OCI-LY7 (cell line): ENCODE measurements around the gene HBG2. TPM values are rescaled to one million over a fixed set of nuclear protein-coding genes. Genes with fewer than 3 reads are reported as not detected.

ENCODE experiments used
- BruUV-seq: library from RNA; stranded (reverse); fragments of 400-500 nt; replicated peaks from 2 replicates; lab custom pipeline; 2021; lab: Mats Ljungman, UMichigan
- CTCF ChIA-PET: fragments of 300-600 bp; sonication (Branson Sonifier 250); formaldehyde crosslinking; loops from one replicate; lab custom pipeline; 2022; ENCODE audit warnings: antibody characterized with exemption; ENCODE audit not compliant: unreplicated experiment; lab: Charles Lee
- POLR2A ChIA-PET: fragments of 300-600 bp; sonication (Branson Sonifier 250); formaldehyde crosslinking; loops from one replicate; lab custom pipeline; 2022; ENCODE audit warnings: antibody characterized with exemption; lab: Charles Lee
- DNase-seq: peaks from one replicate; pipeline ENCODE4 v3.0.0-alpha.2; 2015; ENCODE audit warnings: low spot score
- H2AFZ ChIP-seq: fragments of 200-600 bp; sonication (generic), shearing (Covaris generic); 2 replicates; pipeline ENCODE4 v1.6.1; 2014; ENCODE audit warnings: mild to moderate bottlenecking, antibody characterized with exemption, low read length, moderate library complexity
- H3K27ac ChIP-seq: fragments of 200-600 bp; sonication (generic); 2 replicates; pipeline ENCODE4 v1.5.1; 2014; ENCODE audit warnings: mixed run types, low read depth, mild to moderate bottlenecking, moderate library complexity, low read length, inconsistent platforms; ENCODE audit not compliant: poor library complexity, severe bottlenecking
- H3K36me3 ChIP-seq: fragments of 200-600 bp; sonication (generic); 2 replicates; pipeline ENCODE4 v1.6.1; 2014; ENCODE audit warnings: mild to moderate bottlenecking, antibody characterized with exemption, low read length, moderate library complexity, mixed read lengths; ENCODE audit not compliant: insufficient read depth
- H3K4me1 ChIP-seq: fragments of 200-600 bp; sonication (generic); 2 replicates; pipeline ENCODE4 v1.5.1; 2014; ENCODE audit warnings: mild to moderate bottlenecking, low read length; ENCODE audit not compliant: insufficient read depth, poor library complexity, severe bottlenecking
- H3K4me2 ChIP-seq: fragments of 200-600 bp; sonication (generic); 2 replicates; pipeline ENCODE4 v1.6.1; 2014; ENCODE audit warnings: mild to moderate bottlenecking, low read length
- H3K4me3 ChIP-seq: fragments of 200-600 bp; sonication (generic); 2 replicates; pipeline ENCODE4 v1.5.1; 2014; ENCODE audit warnings: mild to moderate bottlenecking, low read depth, low read length; ENCODE audit not compliant: poor library complexity, severe bottlenecking
- H3K79me2 ChIP-seq: fragments of 200-600 bp; sonication (generic); 2 replicates; pipeline ENCODE4 v1.6.1; 2016; ENCODE audit warnings: low read depth, mild to moderate bottlenecking, low read length, moderate library complexity, mixed read lengths; ENCODE audit not compliant: insufficient read depth
- H3K9me2 ChIP-seq: fragments of 200-600 bp; sonication (generic); 2 replicates; pipeline ENCODE4 v1.6.1; 2016; ENCODE audit warnings: mild to moderate bottlenecking, low read length, mixed read lengths; ENCODE audit not compliant: insufficient read depth
- H3K9me3 ChIP-seq: fragments of 200-600 bp; sonication (generic); 2 replicates; pipeline ENCODE4 v1.6.1; 2014; ENCODE audit warnings: mild to moderate bottlenecking, mixed run types, low read length, mixed read lengths
- H4K20me1 ChIP-seq: fragments of 200-600 bp; sonication (generic); 2 replicates; pipeline ENCODE4 v1.6.1; 2014; ENCODE audit warnings: mild to moderate bottlenecking, antibody characterized with exemption, low read length, moderate library complexity, mixed read lengths; ENCODE audit not compliant: insufficient read depth
- EZH2phosphoT487 ChIP-seq: fragments of 200-600 bp; sonication (generic); IDR thresholded peaks from 2 replicates; pipeline ENCODE4 v1.6.1; 2018; ENCODE audit warnings: low read depth, borderline replicate concordance, mild to moderate bottlenecking, mixed run types, antibody characterized with exemption, low read length, moderate library complexity, mixed read lengths
- intact Hi-C: fragments of 100-400 bp; cut with micrococcal nuclease; formaldehyde crosslinking; loops from one replicate; pipeline ENCODE4 v1.10.0; 2022; ENCODE audit not compliant: unreplicated experiment
- total RNA-seq, 2 experiments: library from RNA; depleted of rRNA in 1 of 2; stranded (reverse); fragments of >200 nt in 1 of 2; shearing (Covaris generic) in 1 of 2; gene quantifications; 2 replicates each; pipeline ENCODE4 v1.2.3, GENCODE V29; 2014 to 2022
- TF ChIP-seq, protein P1 (sequence below): fragments of 200-600 bp; sonication (generic); conservative IDR thresholded peaks from 2 replicates; pipeline ENCODE4 v1.5.1; 2014; ENCODE audit warnings: mild to moderate bottlenecking, antibody characterized with exemption, low read length, moderate library complexity, mixed read lengths

Gene HBG2
- total RNA-seq, 2 experiments from 2014 or later: not detected

DNA sequence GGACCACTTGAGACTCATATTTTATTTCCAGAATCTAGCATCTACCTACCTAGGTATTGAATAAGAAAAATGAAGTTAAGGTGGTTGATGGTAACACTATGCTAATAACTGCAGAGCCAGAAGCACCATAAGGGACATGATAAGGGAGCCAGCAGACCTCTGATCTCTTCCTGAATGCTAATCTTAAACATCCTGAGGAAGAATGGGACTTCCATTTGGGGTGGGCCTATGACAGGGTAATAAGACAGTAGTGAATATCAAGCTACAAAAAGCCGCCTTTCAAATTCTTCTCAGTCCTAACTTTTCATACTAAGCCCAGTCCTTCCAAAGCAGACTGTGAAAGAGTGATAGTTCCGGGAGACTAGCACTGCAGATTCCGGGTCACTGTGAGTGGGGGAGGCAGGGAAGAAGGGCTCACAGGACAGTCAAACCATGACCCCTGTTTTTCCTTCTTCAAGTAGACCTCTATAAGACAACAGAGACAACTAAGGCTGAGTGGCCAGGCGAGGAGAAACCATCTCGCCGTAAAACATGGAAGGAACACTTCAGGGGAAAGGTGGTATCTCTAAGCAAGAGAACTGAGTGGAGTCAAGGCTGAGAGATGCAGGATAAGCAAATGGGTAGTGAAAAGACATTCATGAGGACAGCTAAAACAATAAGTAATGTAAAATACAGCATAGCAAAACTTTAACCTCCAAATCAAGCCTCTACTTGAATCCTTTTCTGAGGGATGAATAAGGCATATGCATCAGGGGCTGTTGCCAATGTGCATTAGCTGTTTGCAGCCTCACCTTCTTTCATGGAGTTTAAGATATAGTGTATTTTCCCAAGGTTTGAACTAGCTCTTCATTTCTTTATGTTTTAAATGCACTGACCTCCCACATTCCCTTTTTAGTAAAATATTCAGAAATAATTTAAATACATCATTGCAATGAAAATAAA is 29.8 kb downstream of the HBG2 start:
- Histone ChIP-seq H3K79me2 (no peaks in the 10 kb centered on the region), H3K4me2 (no peak overlapping the region), H3K9me2 (no peaks in the 10 kb centered on the region), H3K36me3 (no peaks in the 10 kb centered on the region), H2AFZ (no peak overlapping the region), H3K27ac (no peak overlapping the region), H4K20me1 (no peaks in the 10 kb centered on the region), H3K4me1 (no peaks in the 10 kb centered on the region), H3K9me3 (no peaks in the 10 kb centered on the region), H3K4me3 (no peak overlapping the region)
- TF ChIP-seq, protein P1, sequence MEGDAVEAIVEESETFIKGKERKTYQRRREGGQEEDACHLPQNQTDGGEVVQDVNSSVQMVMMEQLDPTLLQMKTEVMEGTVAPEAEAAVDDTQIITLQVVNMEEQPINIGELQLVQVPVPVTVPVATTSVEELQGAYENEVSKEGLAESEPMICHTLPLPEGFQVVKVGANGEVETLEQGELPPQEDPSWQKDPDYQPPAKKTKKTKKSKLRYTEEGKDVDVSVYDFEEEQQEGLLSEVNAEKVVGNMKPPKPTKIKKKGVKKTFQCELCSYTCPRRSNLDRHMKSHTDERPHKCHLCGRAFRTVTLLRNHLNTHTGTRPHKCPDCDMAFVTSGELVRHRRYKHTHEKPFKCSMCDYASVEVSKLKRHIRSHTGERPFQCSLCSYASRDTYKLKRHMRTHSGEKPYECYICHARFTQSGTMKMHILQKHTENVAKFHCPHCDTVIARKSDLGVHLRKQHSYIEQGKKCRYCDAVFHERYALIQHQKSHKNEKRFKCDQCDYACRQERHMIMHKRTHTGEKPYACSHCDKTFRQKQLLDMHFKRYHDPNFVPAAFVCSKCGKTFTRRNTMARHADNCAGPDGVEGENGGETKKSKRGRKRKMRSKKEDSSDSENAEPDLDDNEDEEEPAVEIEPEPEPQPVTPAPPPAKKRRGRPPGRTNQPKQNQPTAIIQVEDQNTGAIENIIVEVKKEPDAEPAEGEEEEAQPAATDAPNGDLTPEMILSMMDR: no peak
- no peak for TF ChIP-seq EZH2phosphoT487
- ChIA-PET CTCF (no interaction called here), POLR2A (no interaction called here)
- no TSS peak for BruUV-seq
- no peak for DNase-seq
- intact Hi-C loops: no loop called here

DNA sequence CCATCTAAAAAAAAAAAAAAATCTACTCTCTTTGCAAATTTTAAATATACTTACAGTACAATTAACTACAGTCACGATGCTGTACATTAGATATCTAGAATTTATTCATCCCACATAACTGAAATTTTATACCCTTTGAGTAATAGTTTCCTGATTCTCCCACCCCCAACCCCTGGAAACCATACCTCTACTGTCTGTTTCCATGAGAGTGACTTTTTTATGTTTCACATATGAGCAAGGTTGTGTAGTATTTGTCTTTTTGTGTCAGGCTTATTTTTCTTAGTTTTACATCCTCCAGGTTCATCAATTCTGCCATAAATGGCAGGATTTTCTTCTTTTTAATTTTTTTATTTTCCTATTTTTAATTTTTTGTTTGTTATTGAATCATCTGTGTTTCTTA is 30.9 kb downstream of the HBG2 start:
- no TSS peak for BruUV-seq
- Histone ChIP-seq H3K79me2 (no peaks in the 10 kb centered on the region), H3K9me3 (no peaks in the 10 kb centered on the region), H2AFZ (no peak overlapping the region), H3K9me2 (no peaks in the 10 kb centered on the region), H3K36me3 (no peaks in the 10 kb centered on the region), H4K20me1 (no peaks in the 10 kb centered on the region), H3K27ac (no peak overlapping the region), H3K4me2 (no peak overlapping the region), H3K4me3 (no peak overlapping the region), H3K4me1 (no peaks in the 10 kb centered on the region)
- ChIA-PET POLR2A (no interaction called here), CTCF (no interaction called here)
- intact Hi-C loops: no loop called here
- DNase-seq: no peak
- TF ChIP-seq EZH2phosphoT487: no peak
- TF ChIP-seq, protein P1: no peak

DNA sequence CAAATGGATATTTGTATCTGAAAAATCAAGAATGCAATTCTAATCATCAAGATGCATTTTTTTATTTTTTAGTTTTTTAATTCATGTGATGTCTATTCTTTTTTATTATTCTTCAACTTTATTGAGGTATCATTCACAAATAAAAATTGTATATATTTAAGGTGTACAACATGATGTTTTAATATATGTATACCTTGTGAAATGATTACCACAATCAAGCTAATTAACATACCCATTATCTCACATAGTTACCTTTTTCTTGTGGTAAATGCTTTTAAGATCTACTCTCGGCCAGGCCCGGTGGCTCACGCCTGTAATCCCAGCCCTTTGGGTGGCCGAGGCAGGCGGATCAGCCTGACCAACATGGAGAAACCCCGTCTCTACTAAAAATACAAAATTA is 31.4 kb downstream of the HBG2 start:
- no peaks in the 10 kb centered on the region for H3K4me1 ChIP-seq
- CTCF ChIA-PET: no interaction called here
- no peak for DNase-seq
- no peaks in the 10 kb centered on the region for H3K9me3 ChIP-seq
- H3K9me2 ChIP-seq: no peaks in the 10 kb centered on the region
- H4K20me1 ChIP-seq: no peaks in the 10 kb centered on the region
- H3K4me3 ChIP-seq: no peak overlapping the region
- no peak overlapping the region for H3K27ac ChIP-seq
- no peak overlapping the region for H2AFZ ChIP-seq
- no peaks in the 10 kb centered on the region for H3K79me2 ChIP-seq
- no peak overlapping the region for H3K4me2 ChIP-seq
- H3K36me3 ChIP-seq: no peaks in the 10 kb centered on the region
- TF ChIP-seq, protein P1: no peak
- POLR2A ChIA-PET: interaction anchor here (1.6 kb wide), 1 partner anchor 12 kb away, joined by 7 read pairs; no protein-coding TSS in a partner anchor
- no TSS peak for BruUV-seq
- intact Hi-C loops: no loop called here
